Activated CD4-positive, alpha-beta memory T cell treated with anti-CD3 and anti-CD28 coated beads, Interleukin-2, amount 10 ng/mL, durations not matched to agents 7 days and 5 days (primary cell): ENCODE data around the gene LRRC8D. TPM values are rescaled to one million over a fixed set of nuclear protein-coding genes. Genes with fewer than 3 reads are reported as not detected.

ENCODE experiments used
- CTCF ChIA-PET: fragments of 350-600 bp; sonication (Branson Sonifier 250); formaldehyde crosslinking; loops from one replicate; lab custom pipeline; 2021; ENCODE audit warnings: antibody characterized with exemption, inconsistent platforms; lab: Charles Lee
- POLR2A ChIA-PET: fragments of 350-600 bp; sonication (Branson Sonifier 250); formaldehyde crosslinking; loops from one replicate; lab custom pipeline; 2021; ENCODE audit warnings: antibody characterized with exemption; lab: Charles Lee
- DNase-seq: peaks from one replicate; pipeline ENCODE4 v3.0.0-alpha.2; 2020
- H3K27ac Mint-ChIP-seq: one replicate; pipeline ENCODE4 v1.8.0; 2021; ENCODE audit warnings: mild to moderate bottlenecking, mixed read lengths
- H3K27me3 Mint-ChIP-seq: one replicate; pipeline ENCODE4 v1.8.0; 2021; ENCODE audit warnings: mixed read lengths
- H3K36me3 Mint-ChIP-seq: one replicate; pipeline ENCODE4 v1.8.0; 2021; ENCODE audit warnings: low read depth, mixed read lengths
- H3K4me1 Mint-ChIP-seq: one replicate; pipeline ENCODE4 v1.8.0; 2021; ENCODE audit warnings: mixed read lengths
- H3K4me3 Mint-ChIP-seq: one replicate; pipeline ENCODE4 v1.8.0; 2021; ENCODE audit warnings: mild to moderate bottlenecking, mixed read lengths
- H3K9me3 Mint-ChIP-seq: one replicate; pipeline ENCODE4 v1.8.0; 2021; ENCODE audit warnings: mixed read lengths
- total RNA-seq, 2 experiments: library from RNA; stranded (reverse); gene quantifications; one replicate each; pipeline ENCODE4 v1.2.3, GENCODE V29; 2021

Gene LRRC8D
- total RNA-seq, 2 experiments from 2014 or later: 19.4 to 20.3 TPM

GRCh38 chr1:89927049-89927448 lies 106.2 kb downstream of the LRRC8D start:
- CTCF ChIA-PET: interaction anchor here (0.6 kb wide), 1 partner anchor 271 kb away, joined by 3 read pairs; no protein-coding TSS in a partner anchor
- Mint-ChIP-seq H3K27me3 (no peaks in the 10 kb centered on the region), H3K9me3 (peaks cover 5% of the 10 kb centered on the region), H3K4me3 (no peak overlapping the region), H3K4me1 (no peaks in the 10 kb centered on the region), H3K27ac (no peak overlapping the region), H3K36me3 (peaks cover 12% of the 10 kb centered on the region)
- DNase-seq: no peak
- POLR2A ChIA-PET: no interaction called here

GRCh38 chr1:89927478-89927877 lies 106.6 kb downstream of the LRRC8D start:
- no peaks in the 10 kb centered on the region for H3K27me3 Mint-ChIP-seq
- no peak overlapping the region for H3K4me3 Mint-ChIP-seq
- H3K4me1 Mint-ChIP-seq: no peaks in the 10 kb centered on the region
- ChIA-PET CTCF (interaction anchor here (0.6 kb wide), 1 partner anchor 271 kb away, joined by 3 read pairs; no protein-coding TSS in a partner anchor), POLR2A (no interaction called here)
- H3K36me3 Mint-ChIP-seq: peaks cover 12% of the 10 kb centered on the region
- no peak for DNase-seq
- no peak overlapping the region for H3K27ac Mint-ChIP-seq
- H3K9me3 Mint-ChIP-seq: peaks cover 5% of the 10 kb centered on the region

GRCh38 chr1:89928506-89928905 lies 107.7 kb downstream of the LRRC8D start:
- Mint-ChIP-seq H3K4me1 (no peaks in the 10 kb centered on the region), H3K27me3 (no peaks in the 10 kb centered on the region), H3K36me3 (peaks cover 17% of the 10 kb centered on the region), H3K9me3 (peaks cover 2% of the 10 kb centered on the region), H3K27ac (no peak overlapping the region), H3K4me3 (no peak overlapping the region)
- ChIA-PET CTCF (no interaction called here), POLR2A (no interaction called here)
- DNase-seq: no peak

GRCh38 chr1:89929467-89930063 lies 108.7 kb downstream of the LRRC8D start:
- POLR2A ChIA-PET: no interaction called here
- Mint-ChIP-seq H3K36me3 (peaks cover 23% of the 10 kb centered on the region), H3K27me3 (no peaks in the 10 kb centered on the region), H3K4me3 (no peak overlapping the region), H3K9me3 (no peaks in the 10 kb centered on the region), H3K27ac (no peak overlapping the region), H3K4me1 (no peaks in the 10 kb centered on the region)
- CTCF ChIA-PET: no interaction called here
- no peak for DNase-seq

- Mint-ChIP-seq H3K27me3 (no peaks in the 10 kb centered on the region), H3K27ac (no peak overlapping the region), H3K4me1 (no peaks in the 10 kb centered on the region), H3K4me3 (no peak overlapping the region), H3K9me3 (no peaks in the 10 kb centered on the region), H3K36me3 (peaks cover 32% of the 10 kb centered on the region)
- DNase-seq: no peak
- POLR2A ChIA-PET: interaction anchor here (0.8 kb wide), 1 partner anchor 23 kb away, joined by 3 read pairs; no protein-coding TSS in a partner anchor
- CTCF ChIA-PET: no interaction called here
Observed at GRCh38 chr1:89930579-89930978, 109.7 kb downstream of the LRRC8D start.

GRCh38 chr1:89931964-89932363 lies 111.1 kb downstream of the LRRC8D start:
- H3K4me3 Mint-ChIP-seq: no peak overlapping the region
- POLR2A ChIA-PET: no interaction called here
- H3K27me3 Mint-ChIP-seq: no peaks in the 10 kb centered on the region
- DNase-seq: no peak
- CTCF ChIA-PET: no interaction called here
- no peaks in the 10 kb centered on the region for H3K9me3 Mint-ChIP-seq
- H3K36me3 Mint-ChIP-seq: peaks cover 33% of the 10 kb centered on the region
- H3K4me1 Mint-ChIP-seq: no peaks in the 10 kb centered on the region
- H3K27ac Mint-ChIP-seq: no peak overlapping the region

- Mint-ChIP-seq H3K4me3 (no peak overlapping the region), H3K4me1 (no peaks in the 10 kb centered on the region), H3K27ac (no peak overlapping the region), H3K27me3 (no peaks in the 10 kb centered on the region), H3K9me3 (no peaks in the 10 kb centered on the region), H3K36me3 (peaks cover 33% of the 10 kb centered on the region)
- CTCF ChIA-PET: interaction anchor here (2.5 kb wide), 1 partner anchor 12 kb away, joined by 6 read pairs; no protein-coding TSS in a partner anchor
- DNase-seq: no peak
- POLR2A ChIA-PET: no interaction called here
Observed at GRCh38 chr1:89932598-89933364, 111.9 kb downstream of the LRRC8D start.

- H3K27ac Mint-ChIP-seq: no peak overlapping the region
- ChIA-PET POLR2A (no interaction called here), CTCF (interaction anchor here (2.5 kb wide), 1 partner anchor 10 kb away, joined by 6 read pairs; no protein-coding TSS in a partner anchor)
- no peaks in the 10 kb centered on the region for H3K27me3 Mint-ChIP-seq
- no peaks in the 10 kb centered on the region for H3K9me3 Mint-ChIP-seq
- DNase-seq: no peak
- no peaks in the 10 kb centered on the region for H3K4me1 Mint-ChIP-seq
- H3K36me3 Mint-ChIP-seq: peaks cover 28% of the 10 kb centered on the region
- H3K4me3 Mint-ChIP-seq: no peak overlapping the region
Observed at GRCh38 chr1:89934461-89934860, 113.6 kb downstream of the LRRC8D start.

- DNase-seq: no peak
- Mint-ChIP-seq H3K4me3 (no peak overlapping the region), H3K27ac (no peak overlapping the region), H3K27me3 (no peaks in the 10 kb centered on the region), H3K9me3 (no peaks in the 10 kb centered on the region), H3K36me3 (peaks cover 28% of the 10 kb centered on the region), H3K4me1 (no peaks in the 10 kb centered on the region)
- ChIA-PET CTCF (interaction anchor here (2.5 kb wide), 1 partner anchor 9 kb away, joined by 6 read pairs; no protein-coding TSS in a partner anchor), POLR2A (no interaction called here)
Observed at GRCh38 chr1:89935235-89935634, 114.4 kb downstream of the LRRC8D start.

- CTCF ChIA-PET: no interaction called here
- Mint-ChIP-seq H3K4me3 (no peak overlapping the region), H3K4me1 (no peaks in the 10 kb centered on the region), H3K36me3 (peaks cover 28% of the 10 kb centered on the region), H3K27me3 (no peaks in the 10 kb centered on the region), H3K9me3 (no peaks in the 10 kb centered on the region), H3K27ac (no peak overlapping the region)
- POLR2A ChIA-PET: no interaction called here
- DNase-seq: no peak
Observed at GRCh38 chr1:89936694-89937093, 115.9 kb downstream of the LRRC8D start.

- H3K27me3 Mint-ChIP-seq: no peaks in the 10 kb centered on the region
- no peak overlapping the region for H3K27ac Mint-ChIP-seq
- peaks cover 21% of the 10 kb centered on the region for H3K36me3 Mint-ChIP-seq
- H3K4me3 Mint-ChIP-seq: no peak overlapping the region
- H3K9me3 Mint-ChIP-seq: no peaks in the 10 kb centered on the region
- POLR2A ChIA-PET: interaction anchor here (0.5 kb wide), 1 partner anchor 508 kb away, joined by 3 read pairs; no protein-coding TSS in a partner anchor
- CTCF ChIA-PET: no interaction called here
- no peak for DNase-seq
- no peaks in the 10 kb centered on the region for H3K4me1 Mint-ChIP-seq
Observed at GRCh38 chr1:89938171-89939055, 117.6 kb downstream of the LRRC8D start.

- Mint-ChIP-seq H3K27me3 (no peaks in the 10 kb centered on the region), H3K36me3 (peaks cover 14% of the 10 kb centered on the region), H3K4me3 (no peak overlapping the region), H3K4me1 (no peaks in the 10 kb centered on the region), H3K9me3 (no peaks in the 10 kb centered on the region), H3K27ac (no peak overlapping the region)
- POLR2A ChIA-PET: no interaction called here
- CTCF ChIA-PET: no interaction called here
- DNase-seq: no peak
Observed at GRCh38 chr1:89939059-89939570, 118.3 kb downstream of the LRRC8D start.
